Subcutaneous abdominal adipose tissue (tissue), 5 donors: ENCODE data around the gene HEATR3.
A peak's percentile ranks its signal among the peaks of the same experiment; 100 is the strongest.

Experiments used
- H3K27ac ChIP-seq: one replicate; pipeline ENCODE4 v1.7.0; 2013; ENCODE audit warnings: low read depth, mild to moderate bottlenecking, inconsistent platforms, low read length, moderate library complexity
- H3K27me3 ChIP-seq, 5 donors: one replicate each; pipeline ENCODE4 v1.7.0; 2013; ENCODE audit warnings: low read length in 5 of 5, inconsistent platforms in 1 of 5; ENCODE audit not compliant: control insufficient read depth in 5 of 5, insufficient read depth in 4 of 5
- H3K36me3 ChIP-seq, 5 donors: one replicate each; pipeline ENCODE4 v1.7.0; 2013; ENCODE audit warnings: low read length in 5 of 5; ENCODE audit not compliant: control insufficient read depth in 5 of 5, insufficient read depth in 5 of 5
- H3K4me1 ChIP-seq, 5 donors: one replicate each; pipeline ENCODE4 v1.7.0; 2013; ENCODE audit warnings: low read length in 5 of 5, mild to moderate bottlenecking in 3 of 5, moderate library complexity in 1 of 5; ENCODE audit not compliant: control insufficient read depth in 5 of 5, insufficient read depth in 5 of 5
- H3K4me3 ChIP-seq, 5 donors: one replicate each; pipeline ENCODE4 v1.7.0; 2013; ENCODE audit warnings: low read length in 5 of 5, low read depth in 1 of 5
- H3K9ac ChIP-seq, 5 donors: one replicate each; pipeline ENCODE4 v1.7.0; 2013; ENCODE audit warnings: low read length in 5 of 5, mild to moderate bottlenecking in 4 of 5, moderate library complexity in 3 of 5
- H3K9me3 ChIP-seq, 5 donors: one replicate each; pipeline ENCODE4 v1.7.0; 2013; ENCODE audit warnings: low read length in 5 of 5; ENCODE audit not compliant: control insufficient read depth in 5 of 5
- donor health status: healthy.
- donor health status: healthy.
- donor health status: healthy.
- donor health status: healthy.
- donor health status: healthy.

The HEATR3 gene

DNA sequence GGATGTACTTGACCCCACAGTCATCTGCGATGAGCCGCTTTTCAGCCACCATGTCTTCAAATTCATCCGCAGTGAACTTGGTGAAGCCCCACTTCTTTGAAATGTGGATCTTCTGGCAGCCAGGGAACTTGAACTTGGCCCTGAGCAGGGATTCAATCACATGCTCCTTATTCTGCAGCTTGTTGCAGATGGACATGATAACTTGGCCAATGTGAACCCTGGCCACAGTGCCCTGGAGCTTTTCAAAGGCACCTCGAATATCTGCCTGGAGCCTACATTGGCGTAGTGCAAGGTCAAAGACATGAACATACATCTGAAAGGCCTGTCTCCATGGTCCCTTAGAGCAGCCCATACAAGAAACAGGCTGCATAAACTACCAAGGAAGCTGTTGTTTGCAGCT is 85.6 kb downstream of the HEATR3 start:
- no peaks in the 10 kb centered on the region for H3K9me3 ChIP-seq
- H3K36me3 ChIP-seq = no peaks in the 10 kb centered on the region
- no peak overlapping the region for H3K4me3 ChIP-seq
- peaks cover 1 to 31% (median 30%) of the 10 kb centered on the region in 5 donors for H3K4me1 ChIP-seq
- no peak overlapping the region for H3K27ac ChIP-seq
- no peaks in the 10 kb centered on the region for H3K27me3 ChIP-seq
- no peak overlapping the region for H3K9ac ChIP-seq

DNA sequence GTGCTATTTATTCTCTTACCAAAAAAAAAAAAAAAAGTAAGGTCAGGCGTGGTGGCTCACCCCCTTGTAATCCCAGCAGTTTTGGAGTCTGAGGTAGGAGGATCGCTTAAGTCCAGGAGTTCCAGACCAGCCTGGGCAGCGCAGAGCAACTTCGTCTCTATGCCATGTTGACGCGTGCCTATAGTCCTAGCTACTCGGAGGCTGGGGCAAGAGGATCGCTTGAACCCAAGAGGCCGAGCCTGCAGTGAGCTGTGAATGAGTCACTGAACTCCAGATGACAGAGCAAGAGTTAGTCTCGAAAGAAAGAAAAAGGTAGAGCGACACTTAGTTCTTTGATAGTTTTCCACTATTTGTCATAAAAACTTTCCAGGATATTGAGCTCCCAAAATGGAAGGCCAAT is 86.0 kb downstream of the HEATR3 start:
- peaks cover 1 to 32% (median 31%) of the 10 kb centered on the region in 5 donors for H3K4me1 ChIP-seq
- peak overlapping the region in 2 of 5 donors; percentile 84 to 91 for H3K4me3 ChIP-seq
- H3K36me3 ChIP-seq = no peaks in the 10 kb centered on the region
- no peak overlapping the region for H3K27ac ChIP-seq
- no peaks in the 10 kb centered on the region for H3K9me3 ChIP-seq
- peak overlapping the region in 3 of 5 donors; percentile 78 to 88 (median 85) for H3K9ac ChIP-seq
- H3K27me3 ChIP-seq = no peaks in the 10 kb centered on the region

DNA sequence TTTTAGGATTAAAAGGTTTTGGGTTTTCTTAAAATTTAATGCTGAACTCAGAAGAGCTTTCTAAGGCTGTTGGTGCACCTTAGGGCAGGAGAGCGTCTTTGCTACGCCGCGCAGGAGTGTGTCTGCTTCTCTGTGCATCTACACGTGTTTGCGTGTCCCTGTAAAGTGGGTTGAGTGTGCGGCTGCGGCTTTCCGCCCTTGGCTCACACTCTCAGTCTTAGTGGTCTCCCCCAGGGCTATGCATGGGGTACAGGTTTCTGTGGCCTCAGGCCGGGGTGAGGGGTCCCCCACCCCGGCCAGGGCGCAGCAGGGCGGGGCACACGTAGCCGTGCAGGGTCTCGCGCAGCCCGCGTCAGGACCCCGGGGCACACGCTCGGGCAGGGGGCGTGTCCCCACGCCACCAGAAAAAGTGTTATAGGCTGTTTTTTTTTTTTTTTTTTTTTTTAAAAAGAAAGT is 86.6 kb downstream of the HEATR3 start:
- H3K9ac ChIP-seq = peak overlapping the region; percentile 32 to 88 (median 78)
- H3K9me3 ChIP-seq = no peaks in the 10 kb centered on the region
- no peaks in the 10 kb centered on the region for H3K27me3 ChIP-seq
- peak overlapping the region; percentile 84 to 91 (median 86) for H3K4me3 ChIP-seq
- H3K4me1 ChIP-seq = peaks cover 1 to 37% (median 31%) of the 10 kb centered on the region in 5 donors
- no peaks in the 10 kb centered on the region for H3K36me3 ChIP-seq
- H3K27ac ChIP-seq = peak overlapping the region; percentile 74

DNA sequence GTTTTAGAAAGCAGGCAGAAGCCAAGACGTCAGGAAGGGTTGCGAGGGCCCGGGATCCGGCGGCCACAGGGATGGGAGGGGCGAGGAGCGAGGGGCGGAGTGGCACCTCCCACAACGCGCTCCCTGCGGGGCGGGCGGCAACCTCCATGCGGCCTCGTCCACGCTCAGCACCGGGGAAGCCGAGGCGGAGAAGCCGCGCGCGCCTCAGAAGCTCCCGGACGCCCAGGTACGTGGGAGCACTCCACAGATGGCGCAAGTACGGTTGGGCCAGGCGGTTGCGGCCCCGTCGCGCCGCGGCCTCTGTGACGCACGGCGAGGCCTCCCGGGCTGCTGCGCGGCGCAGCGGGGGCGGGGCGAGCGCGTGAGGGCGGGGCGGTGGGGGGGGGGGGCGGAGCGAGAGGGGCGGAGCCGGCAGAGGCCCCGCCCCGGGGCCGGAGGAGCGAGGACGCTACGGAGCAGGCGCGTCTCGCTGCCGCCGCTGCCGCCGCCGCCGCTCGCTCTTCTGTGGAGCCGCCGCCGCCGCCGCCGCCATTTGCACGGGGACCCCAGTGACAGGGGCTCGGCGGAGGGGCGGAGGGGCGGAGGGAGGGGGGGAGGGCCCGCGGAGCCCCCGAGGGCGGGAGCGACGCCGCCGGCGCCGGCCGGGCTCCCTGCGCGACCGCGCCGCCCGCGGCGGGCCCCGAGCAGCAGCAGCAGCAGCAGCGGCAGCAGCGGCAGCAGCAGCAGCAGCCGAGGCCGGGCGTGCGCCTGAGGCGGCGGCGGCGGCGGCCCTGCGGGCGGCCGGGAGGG is 87.2 kb downstream of the HEATR3 start, which contains the start of gene TENT4B:
Gene TENT4B (plus strand): TSS at position 500 of the 789 bp plus-strand sequence. CDS start 316 bp downstream, outside the sequence.
- Histone ChIP-seq H3K4me1 (peaks cover 1 to 37% (median 31%) of the 10 kb centered on the region in 5 donors), H3K27me3 (no peaks in the 10 kb centered on the region), H3K36me3 (no peaks in the 10 kb centered on the region), H3K4me3 (peak within 1 kb of the TSS; percentile 86 to 91 (median 88)), H3K9me3 (no peaks in the 10 kb centered on the region), H3K9ac (peak within 1 kb of the TSS; percentile 32 to 94 (median 88)), H3K27ac (peak within 1 kb of the TSS; percentile 74)

DNA sequence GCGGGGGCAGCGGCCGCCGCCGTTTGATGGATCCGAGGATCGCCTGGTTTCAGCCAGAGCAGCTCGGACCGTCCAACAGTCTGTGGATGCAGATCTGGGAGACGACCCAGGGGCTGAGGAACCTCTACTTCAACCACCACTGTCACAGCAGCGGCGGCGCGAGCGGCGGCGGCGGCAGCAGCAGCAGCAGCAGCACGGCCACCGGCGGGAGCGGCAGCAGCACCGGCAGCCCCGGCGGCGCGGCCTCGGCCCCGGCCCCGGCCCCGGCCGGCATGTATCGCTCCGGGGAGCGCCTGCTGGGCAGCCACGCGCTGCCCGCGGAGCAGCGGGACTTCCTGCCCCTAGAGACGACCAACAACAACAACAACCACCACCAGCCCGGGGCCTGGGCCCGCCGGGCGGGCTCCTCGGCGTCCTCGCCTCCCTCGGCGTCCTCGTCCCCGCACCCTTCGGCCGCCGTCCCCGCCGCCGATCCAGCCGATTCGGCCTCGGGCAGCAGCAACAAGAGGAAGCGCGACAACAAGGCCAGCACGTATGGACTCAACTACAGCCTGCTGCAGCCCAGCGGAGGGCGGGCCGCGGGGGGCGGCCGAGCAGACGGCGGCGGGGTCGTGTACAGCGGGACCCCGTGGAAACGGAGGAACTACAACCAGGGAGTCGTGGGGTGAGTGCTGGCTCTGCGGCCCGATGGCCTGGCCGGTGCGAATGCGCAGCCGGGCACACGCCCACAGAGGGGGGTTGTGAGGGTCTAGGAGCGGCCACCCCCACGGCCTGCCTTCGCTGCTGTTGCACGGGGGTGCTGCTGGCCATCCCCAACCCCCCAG is 88.0 kb downstream of the HEATR3 start:
- peaks cover 1 to 39% (median 31%) of the 10 kb centered on the region in 5 donors for H3K4me1 ChIP-seq
- H3K27me3 ChIP-seq = no peaks in the 10 kb centered on the region
- H3K9ac ChIP-seq = peak overlapping the region in 4 of 5 donors; percentile 82 to 94 (median 88)
- H3K36me3 ChIP-seq = no peaks in the 10 kb centered on the region
- peak overlapping the region; percentile 76 to 91 (median 86) for H3K4me3 ChIP-seq
- H3K27ac ChIP-seq = peak overlapping the region; percentile 73
- no peaks in the 10 kb centered on the region for H3K9me3 ChIP-seq

DNA sequence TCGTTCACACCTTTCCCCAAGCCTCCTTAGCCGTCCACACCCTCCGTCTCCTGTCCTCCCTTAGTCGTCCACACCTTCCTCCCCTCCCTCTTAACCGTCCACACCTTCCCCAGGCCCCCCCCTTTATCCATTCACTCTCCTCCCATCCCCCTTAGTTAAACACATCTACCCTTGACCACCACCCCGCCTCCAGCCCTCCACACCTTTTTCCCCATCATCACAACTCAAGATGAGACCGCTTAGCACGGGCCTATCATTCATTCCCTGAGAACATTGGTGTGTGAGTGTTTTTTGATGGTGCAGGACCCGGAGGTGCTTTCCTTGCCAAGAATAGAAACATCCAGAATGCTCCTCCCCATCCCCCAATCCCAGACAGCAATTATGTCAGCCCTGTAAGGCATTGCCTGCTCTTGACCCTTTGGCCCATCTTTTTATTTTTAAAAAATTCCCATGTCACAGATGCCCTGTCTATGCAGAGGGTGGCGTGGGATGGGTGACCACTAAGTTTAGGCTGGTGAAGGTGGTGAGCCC is 88.7 kb downstream of the HEATR3 start:
- Histone ChIP-seq H3K4me1 (peaks cover 1 to 39% (median 31%) of the 10 kb centered on the region in 5 donors), H3K9me3 (no peaks in the 10 kb centered on the region), H3K9ac (peak overlapping the region in 4 of 5 donors; percentile 82 to 94 (median 88)), H3K27ac (peak overlapping the region; percentile 73), H3K4me3 (peak overlapping the region; percentile 76 to 91 (median 86)), H3K27me3 (no peaks in the 10 kb centered on the region), H3K36me3 (no peaks in the 10 kb centered on the region)

DNA sequence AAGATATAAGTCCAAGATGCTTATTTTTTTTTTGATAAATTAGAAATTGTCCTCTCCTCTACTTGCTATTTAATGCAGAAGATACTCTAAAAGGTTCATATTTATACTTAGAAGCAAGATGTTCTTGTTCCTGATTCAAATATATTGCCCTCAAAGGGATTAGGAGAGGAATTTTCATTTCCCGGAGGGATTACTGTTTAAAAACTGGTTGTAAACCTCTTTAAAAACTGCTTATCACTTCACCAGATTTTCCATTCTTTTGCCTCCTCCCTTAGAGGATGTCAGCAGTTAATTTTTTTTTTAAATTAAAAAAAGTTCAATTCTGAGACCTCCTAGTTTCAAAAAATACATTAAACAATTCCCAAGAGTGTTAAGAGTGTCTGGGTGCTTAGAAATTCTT is 90.2 kb downstream of the HEATR3 start:
- Histone ChIP-seq H3K4me1 (peaks cover 1 to 42% (median 32%) of the 10 kb centered on the region in 5 donors), H3K27ac (peak overlapping the region; percentile 73), H3K9me3 (no peaks in the 10 kb centered on the region), H3K4me3 (peak overlapping the region in 4 of 5 donors; percentile 76 to 91 (median 87)), H3K27me3 (no peaks in the 10 kb centered on the region), H3K9ac (peak overlapping the region in 3 of 5 donors; percentile 37 to 94 (median 90)), H3K36me3 (no peaks in the 10 kb centered on the region)
